NCI-H1105 treated with DMSO at 0.1 percent for 48 hours (cell line): ENCODE measurements around the gene EFNA1.
"Not testable (repeated sequence)": the region's sequence is repeated elsewhere in the genome, so short reads cannot be mapped to it uniquely, and the experiment has no call there.

Source experiments
- DNase-seq: peaks from one replicate; lab custom pipeline; 2025; lab: John Stamatoyannopoulos, UW

EFNA1 gene

DNA sequence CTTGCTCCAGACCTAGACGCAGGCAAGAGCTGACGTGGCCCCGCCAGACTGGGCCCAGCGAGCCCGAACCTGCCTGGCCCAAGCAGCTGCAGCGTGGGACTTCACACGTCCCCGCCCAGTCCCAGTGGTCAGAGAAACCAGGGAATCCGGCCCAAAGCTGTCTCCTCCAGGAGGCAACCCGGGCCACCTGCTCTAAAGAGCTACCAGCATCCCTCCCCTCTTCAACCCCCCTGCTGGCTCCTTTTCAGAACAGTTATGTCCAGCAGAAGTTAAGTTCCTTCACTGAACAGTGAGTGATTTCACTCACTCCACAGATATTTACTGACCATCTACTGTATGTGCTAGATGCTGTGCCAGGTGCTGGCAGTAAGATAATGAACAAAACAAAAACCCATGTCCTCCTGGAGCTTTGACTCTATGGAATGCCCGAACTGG is 2.1 kb upstream of the EFNA1 start:
- DNase-seq, result no peak

DNA sequence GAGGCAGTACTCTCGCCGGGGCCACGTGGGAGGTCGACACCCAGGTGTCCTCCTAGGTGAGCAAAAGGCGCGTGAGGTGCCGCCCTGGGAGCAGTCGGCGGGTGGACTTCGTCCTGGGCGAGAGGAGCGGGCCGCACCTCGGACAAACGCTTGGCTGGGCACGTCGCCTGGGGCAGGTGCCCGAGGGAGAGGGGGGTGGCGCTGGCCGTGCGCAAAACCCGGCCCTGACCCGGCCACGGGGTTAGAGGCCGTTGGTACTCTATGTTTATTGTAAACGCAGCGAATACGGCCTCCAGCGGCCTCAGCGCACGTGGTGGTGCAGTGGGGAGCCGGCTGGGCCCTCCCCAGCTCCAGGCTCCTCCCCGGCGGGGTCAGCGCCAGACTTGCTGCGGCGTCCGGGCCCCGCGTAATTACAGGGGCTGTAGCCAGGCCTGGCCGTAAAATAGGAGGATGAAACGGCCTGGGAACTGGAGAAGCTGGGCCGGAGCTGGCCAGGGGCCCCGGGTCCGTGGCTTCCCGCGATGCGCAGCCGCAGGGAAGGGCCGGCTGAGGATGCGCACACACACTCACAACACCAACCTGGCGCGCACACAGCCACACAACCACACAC is 1.6 kb upstream of the EFNA1 start:
- DNase-seq, result no peak

DNA sequence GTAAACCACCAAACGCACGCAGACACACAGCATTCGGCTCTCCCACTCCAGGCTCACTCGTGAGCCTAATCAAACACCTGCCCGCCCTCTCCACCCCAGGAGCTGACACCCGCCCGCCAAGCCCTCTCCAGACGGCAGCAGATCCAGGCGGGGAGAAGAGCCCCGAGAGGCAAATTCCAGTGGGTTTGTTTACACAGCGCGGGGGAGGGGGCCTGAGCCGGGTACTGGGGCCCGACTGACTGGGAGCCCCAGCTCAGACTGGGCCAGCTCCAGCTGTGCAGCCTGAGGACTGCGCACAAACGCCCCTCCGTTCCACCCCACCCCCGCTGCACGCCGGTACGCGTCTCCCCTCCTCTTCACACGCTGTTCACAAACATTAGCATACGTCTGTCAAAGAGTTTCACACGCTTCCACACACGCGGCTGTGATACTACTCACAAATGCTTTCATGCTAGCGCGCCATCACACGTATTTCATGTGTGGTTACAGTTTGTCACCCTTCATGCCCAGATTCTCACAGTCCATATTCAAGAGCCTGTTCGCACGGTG is 1.0 kb upstream of the EFNA1 start:
- DNase-seq, result peak; percentile 42

DNA sequence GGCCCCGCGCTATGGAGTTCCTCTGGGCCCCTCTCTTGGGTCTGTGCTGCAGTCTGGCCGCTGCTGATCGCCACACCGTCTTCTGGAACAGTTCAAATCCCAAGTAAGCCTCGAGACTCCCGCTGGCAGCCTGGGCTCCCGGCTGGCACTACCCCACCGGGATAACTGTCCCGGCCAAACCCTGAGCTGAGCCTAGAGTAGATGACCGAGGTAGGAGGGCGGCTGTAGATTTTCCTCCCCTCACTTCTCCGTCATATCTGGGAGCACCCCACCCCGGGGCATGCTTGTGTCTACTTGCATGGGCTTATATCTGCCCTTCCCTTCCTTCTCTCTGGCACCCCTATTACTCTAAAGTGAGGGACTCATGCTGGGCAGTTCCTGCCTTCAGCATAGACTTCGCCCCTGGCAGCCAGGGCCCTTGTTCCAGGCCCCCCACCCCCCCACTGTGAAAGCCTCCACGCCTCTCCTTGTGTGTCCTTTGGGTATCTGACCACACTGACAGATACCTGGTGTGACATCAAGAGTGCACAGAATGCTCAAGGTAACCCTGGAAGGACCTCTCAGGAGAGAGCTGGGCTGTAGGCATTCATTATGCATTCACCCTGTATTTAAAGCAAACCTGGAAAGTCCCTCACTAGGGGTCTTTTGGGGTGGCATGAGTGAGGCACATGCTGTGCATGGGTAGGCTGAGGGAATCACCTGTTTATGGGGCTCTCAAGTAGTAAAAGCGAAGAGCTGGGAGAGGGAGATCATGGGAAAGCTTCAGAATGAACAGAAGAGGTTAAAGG is 485 bp downstream of the EFNA1 start:
- DNase-seq, result no peak

DNA sequence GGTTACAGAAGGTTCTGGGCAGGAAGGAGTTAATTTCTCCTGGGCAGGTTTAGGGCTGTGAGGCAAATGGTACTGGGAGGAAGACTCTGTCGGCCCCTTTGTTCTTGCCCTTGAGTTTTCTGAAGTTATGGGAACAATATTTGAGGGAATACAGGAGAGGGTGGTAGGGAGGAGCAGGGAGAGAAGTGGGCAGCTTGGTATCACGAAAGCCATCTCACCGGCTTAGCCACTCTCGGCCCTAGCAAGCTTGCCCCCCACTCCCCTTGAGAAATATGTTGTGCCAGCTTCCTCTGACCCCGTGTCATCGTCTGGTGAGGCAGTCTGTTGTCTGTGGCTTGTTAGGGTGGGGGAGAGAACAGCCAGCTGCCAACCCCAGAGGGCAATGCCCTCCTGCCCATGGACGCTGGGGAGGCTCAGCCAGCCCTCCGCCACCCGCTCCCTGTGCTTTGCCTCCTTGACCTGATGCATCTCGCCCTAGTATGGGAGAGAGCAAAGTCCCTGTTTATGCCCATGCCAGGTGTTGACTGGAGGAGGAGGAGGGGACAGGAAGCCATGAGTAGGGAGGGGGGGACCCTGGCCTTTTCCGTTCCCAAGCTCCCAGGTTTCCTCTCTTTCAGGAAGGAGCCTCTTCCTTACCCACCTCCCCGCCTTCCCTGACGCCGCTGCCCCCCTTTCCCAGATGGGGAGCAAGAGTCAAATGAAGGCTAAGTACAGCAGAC is 1.2 kb downstream of the EFNA1 start:
- no peak for DNase-seq

DNA sequence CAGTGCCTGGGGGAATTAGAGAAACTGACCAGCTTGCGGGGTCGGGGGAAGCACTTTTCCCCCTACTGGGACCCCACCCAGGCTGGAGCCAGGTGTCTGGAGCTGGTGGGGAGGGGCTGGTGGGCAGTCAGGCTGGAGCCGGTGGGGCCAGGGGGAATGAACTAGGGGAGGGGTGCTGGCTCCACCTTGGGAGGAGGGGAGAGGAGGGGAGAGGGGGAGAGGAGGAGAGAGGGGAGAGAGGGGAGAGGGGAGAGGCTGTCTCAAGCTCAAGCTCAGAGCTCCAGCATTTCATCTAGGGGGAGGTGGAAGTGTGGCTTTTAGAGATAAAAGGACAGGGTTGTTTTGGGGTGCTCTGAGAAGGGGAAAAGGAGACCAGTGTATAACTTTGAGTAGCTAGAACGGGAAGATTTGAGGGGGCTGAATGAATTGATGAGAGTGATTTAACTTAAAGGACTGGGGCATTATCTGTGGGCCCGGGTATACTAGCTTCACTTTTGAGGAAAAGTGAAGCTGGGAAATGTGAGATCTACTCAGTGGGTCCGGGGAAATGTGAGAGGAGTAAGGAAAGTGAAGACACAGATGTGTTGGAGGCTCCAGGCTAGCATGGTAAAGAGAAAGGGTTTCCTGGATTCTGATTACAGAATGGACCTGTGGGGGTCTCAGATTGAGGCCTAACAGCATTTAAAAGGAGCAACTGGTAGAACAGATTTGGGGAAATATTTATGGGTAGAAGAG is 2.8 kb downstream of the EFNA1 start:
- DNase-seq, result no peak

DNA sequence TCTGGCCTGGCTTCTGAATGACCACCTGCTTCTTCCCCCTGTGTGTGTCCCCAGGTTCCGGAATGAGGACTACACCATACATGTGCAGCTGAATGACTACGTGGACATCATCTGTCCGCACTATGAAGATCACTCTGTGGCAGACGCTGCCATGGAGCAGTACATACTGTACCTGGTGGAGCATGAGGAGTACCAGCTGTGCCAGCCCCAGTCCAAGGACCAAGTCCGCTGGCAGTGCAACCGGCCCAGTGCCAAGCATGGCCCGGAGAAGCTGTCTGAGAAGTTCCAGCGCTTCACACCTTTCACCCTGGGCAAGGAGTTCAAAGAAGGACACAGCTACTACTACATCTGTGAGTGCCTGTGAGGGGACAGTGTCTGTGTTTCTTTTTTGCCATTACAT is 3.6 kb downstream of the EFNA1 start:
- DNase-seq, result no peak

DNA sequence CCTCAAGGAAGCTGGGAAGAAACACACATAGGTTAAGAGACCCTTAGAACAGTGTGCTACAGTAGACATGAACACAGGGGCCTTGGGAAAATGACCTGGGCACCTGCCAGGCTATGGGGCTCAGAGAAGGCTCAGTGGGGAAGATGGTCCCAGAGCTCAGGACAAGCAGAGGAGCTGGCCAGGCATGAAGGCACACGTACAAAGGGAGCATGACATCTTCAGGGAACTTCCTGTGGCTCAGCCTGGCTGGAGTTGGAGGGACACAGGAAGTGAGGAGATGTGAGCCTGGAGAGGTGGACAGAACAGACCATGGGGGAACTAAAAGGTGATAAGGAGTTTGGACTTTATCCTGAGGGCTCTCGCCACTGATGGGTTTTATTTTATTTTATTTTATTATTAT is 4.2 kb downstream of the EFNA1 start:
- no peak for DNase-seq

DNA sequence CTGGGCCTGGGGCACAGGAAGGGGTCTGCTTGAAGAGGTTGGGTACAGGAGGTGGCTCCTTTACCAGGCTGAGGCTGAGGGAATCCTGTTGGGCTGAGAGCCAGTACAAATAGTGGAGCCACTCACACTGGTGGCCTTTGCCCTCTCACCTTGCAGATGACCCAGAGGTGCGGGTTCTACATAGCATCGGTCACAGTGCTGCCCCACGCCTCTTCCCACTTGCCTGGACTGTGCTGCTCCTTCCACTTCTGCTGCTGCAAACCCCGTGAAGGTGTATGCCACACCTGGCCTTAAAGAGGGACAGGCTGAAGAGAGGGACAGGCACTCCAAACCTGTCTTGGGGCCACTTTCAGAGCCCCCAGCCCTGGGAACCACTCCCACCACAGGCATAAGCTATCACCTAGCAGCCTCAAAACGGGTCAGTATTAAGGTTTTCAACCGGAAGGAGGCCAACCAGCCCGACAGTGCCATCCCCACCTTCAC is 6.2 kb downstream of the EFNA1 start:
- DNase-seq, result no peak

DNA sequence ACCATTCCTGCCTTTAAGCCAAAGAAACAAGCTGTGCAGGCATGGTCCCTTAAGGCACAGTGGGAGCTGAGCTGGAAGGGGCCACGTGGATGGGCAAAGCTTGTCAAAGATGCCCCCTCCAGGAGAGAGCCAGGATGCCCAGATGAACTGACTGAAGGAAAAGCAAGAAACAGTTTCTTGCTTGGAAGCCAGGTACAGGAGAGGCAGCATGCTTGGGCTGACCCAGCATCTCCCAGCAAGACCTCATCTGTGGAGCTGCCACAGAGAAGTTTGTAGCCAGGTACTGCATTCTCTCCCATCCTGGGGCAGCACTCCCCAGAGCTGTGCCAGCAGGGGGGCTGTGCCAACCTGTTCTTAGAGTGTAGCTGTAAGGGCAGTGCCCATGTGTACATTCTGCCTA is 6.6 kb downstream of the EFNA1 start:
- DNase-seq, result no peak

DNA sequence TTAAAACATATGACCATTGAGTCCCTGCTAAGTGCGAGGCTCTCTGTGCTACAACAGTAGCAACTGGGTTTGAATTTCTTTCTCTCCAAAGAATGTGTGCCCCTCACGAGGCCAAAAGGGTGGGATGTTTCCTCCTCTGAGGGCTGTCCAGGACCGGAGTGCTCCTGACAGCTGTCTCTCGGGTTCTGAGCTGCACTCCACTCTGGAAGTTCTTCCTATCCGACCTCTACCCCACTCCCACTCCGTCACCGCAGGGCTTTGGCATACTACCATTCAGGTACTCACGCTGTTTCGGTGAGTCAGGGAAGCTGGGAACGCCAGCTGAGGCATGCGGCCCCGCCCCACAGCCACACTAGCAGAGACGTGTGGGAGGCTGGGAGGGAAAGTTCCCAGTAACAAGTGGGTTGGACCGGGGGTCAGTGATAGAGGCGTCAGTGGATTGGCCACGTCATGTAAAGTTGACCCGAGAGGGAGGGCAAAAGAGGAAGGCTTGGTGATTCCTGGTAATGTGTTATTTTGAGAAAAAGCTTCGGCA is 7.3 kb downstream of the EFNA1 start:
- DNase-seq, result peak; percentile 55

DNA sequence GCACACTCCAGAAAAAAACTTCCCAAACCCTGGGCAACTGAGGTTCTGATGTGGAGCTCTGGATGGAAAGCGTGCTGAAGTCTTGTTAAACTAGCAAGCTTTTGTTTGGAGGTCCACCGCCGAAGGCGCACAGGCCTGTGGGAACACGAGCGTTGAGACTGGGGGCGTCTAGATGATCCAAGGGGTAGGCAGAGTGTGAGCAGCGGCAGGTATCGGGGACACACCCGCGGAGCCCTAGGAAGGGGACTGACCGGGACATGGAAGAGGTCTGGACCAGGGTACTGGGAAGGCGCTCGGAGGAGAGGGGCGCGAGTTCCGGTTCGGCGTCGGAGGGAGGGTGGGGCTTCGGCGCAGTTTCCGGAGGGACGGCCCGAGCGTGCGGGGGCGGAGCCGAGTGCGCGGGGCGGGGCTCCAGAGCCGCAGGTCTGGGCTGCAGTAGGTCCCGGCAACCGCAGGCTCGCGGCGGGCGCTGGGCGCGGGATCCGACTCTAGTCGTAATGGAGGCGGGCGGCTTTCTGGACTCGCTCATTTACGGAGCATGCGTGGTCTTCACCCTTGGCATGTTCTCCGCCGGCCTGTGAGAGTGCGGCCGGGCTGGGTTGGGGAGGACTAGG is 7.8 kb downstream of the EFNA1 start, which contains the start of gene SLC50A1:
SLC50A1 (plus strand) TSS at position 438 of the 614 bp plus-strand sequence; CDS start at position 498, 60 bp downstream.
- peak; percentile 90 for DNase-seq

DNA sequence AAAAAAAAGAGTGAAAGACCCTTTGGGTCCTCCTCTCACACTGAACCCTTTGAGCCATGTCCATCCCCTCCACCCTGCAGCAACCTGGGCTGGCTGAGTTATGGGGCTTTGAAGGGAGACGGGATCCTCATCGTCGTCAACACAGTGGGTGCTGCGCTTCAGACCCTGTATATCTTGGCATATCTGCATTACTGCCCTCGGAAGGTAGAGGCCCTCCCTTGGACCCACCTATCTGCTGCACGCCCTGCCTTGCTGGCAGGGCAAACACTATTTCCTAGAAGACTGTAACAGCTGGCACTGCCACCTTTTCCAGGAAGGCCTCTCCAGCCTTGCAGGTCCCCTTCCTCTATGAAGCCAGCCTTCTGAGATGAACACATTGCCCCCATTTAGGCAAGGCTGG is 9.1 kb downstream of the EFNA1 start:
- DNase-seq, result no peak

DNA sequence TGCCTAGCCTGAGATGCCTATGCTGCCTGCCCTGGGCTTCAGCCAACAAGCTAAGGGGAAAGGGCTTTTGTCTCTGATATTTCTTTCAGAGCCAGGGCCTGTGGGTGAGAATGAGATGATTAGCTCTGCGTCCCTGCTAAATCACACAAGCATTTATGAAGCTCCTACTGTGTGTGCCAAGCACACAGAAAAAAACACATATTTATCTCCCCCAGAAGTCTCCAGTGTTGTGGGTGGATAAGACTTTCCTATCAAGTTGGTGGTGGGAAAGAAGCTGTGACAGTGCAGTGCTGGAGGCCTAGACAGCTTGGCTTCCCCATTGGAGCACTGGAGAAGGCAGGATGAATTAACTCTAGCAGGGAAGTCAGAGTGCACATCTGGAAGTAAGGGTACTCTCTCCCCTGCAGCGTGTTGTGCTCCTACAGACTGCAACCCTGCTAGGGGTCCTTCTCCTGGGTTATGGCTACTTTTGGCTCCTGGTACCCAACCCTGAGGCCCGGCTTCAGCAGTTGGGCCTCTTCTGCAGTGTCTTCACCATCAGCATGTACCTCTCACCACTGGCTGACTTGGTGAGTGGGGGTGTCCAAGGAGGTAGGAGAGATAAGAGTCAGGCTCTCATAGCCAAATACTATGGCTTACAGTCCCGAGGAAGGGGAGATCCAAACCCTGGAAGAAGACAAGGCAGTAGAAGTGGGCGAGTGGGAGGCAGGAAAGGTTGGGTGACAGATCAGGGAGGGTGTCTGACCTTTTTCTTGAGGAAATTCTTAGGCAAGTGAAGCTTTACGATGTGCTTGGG is 9.7 kb downstream of the EFNA1 start:
- DNase-seq, result no peak

DNA sequence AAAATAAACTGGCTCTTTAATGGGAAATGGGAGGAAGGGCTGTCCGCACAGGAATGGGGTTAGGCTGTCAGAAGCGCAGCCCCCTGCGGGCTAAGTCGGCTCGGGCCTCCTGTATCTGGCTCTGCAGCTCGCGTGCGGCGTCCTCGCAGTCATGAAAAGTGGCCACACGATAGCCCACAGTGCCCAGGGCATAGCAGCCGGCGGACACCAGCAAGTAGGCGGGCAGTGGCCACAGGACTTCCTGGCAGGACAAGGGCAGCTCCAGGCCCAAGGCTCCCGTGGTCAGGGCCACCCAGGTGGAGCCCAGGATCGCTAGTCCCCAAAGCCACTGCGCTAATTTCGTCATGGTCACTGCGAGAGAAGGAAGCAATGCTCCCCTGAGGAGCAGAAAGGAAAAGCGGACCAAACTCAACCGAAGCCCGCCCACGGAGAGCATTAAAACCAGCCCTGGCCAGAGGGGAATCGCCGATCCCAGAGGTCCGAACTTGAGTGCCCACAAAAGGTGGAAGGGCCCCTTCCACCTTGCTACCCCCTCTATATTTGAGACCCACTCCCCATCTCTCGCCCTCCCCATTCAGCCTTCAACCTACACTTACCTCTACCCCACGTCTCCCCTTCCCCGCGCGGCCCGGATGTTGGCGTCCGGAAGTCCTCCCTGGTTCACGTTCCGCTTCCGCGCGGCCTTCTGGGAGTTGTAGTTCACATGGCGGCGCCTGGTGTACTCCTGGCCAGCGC is 12.4 kb downstream of the EFNA1 start, which contains the start of gene DPM3:
DPM3 (minus strand) TSS at position 637 of the 735 bp plus-strand sequence; CDS start at position 346, 291 bp downstream.
- DNase-seq, result peak; percentile 80

DNA sequence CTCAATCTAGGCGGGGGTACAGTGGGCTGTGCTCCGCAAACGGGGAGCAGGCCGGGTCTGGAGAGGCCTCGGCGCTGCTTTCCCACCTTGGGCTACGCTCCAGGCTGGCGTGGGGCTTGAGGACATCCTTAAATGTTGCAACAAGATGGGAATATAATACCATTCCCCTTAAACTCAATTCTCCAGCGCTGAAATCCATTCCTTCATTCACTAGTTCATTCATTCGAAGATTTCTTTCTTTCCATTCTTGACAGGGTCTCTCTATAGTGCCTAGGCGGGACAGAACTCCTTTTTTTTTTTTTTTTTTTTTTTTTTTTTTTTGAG is 12.9 kb downstream of the EFNA1 start:
- no peak for DNase-seq

DNA sequence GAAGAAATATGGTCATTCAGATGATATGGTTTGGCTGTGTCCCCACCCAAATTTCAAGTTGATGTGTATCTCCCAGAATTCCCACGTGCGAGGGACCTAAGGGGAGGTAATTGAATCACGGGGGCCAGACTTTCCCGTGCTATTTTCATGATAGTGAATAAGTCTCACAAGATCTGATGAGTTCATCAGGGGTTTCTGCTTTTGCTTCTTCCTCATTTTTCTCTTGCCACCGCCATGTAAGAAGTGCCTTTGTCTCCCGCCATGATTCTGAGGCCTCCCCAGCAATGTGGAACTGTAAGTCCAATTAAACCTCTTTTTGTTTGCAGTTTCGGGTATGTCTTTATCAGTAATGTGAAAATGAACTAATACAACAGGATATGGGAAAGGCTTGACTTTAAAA is 14.1 kb downstream of the EFNA1 start:
- no peak for DNase-seq

DNA sequence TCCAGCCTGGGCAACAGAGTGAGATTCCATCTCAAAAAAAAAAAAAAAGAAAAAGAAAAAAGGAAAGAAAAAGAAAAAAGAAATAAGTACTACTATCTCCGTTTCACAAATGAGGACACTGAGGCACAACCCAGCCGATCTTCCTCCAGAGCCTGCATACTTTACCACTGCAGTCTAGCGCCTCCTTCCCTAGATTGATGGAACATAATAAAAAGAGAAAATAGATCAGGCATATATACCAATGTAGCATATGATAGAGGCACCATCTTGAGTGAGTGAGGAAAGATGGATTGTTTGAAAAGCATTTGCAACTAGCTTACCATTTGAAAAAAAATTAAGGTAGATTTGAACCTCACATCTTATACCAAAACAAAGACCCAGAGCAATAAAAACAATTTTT is 17.8 kb downstream of the EFNA1 start:
- no peak for DNase-seq

DNA sequence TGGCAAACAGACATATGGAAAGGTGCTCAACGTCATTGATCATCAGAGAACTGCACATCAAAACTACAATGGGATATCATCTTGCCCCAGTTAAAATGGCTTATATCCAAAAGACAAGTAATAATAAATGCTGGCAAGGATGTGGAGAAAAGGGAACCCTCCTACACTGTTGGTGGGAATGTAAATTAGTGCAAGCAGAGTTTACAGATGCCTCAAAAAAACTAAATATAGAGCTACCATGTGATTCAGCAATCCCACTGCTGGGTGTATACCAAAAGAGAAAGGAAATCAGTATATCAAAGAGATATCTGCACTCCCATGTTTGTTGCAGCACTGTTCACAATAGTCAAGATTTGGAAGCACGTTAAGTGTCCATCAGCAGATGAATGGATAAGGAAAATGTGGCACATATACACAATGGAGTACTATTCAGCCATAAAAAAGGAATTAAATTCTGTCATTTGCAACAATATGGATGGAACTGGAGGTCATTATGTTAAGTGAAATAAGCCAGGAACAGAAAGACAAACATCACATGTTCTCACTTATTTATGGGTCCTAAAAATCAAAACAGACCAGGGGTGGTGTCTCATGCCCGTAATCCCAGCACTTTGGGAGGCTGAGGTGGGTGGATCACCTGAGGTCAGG is 28.4 kb downstream of the EFNA1 start:
- not testable (repeated sequence) for DNase-seq
